ENCODE measurements around the gene ABCG2. TPM values are rescaled to one million over a fixed set of nuclear protein-coding genes. Genes with fewer than 3 reads are reported as not detected.

ABCG2 gene
- total and polyA plus RNA-seq, 5 experiments from 2014 or later = 0.15 to 0.73 (median 0.28) TPM; not detected in 1

GRCh38 chr4:88078579-88078978 is 79.9 kb downstream of the ABCG2 start:
- POLR2A ChIA-PET = no interaction called here
- DNase-seq = no peak
- Mint-ChIP-seq H3K4me1 (no peaks in the 10 kb centered on the region), H3K27me3 (no peaks in the 10 kb centered on the region), H3K36me3 (peaks cover 0 to 29% (median 23%) of the 10 kb centered on the region in 3 donors), H3K4me3 (no peak overlapping the region), H3K9me3 (no peaks in the 10 kb centered on the region), H3K27ac (no peak overlapping the region)
- no peak for ATAC-seq

GRCh38 chr4:88077911-88078524 is 80.4 kb downstream of the ABCG2 start:
- no peaks in the 10 kb centered on the region for H3K4me1 Mint-ChIP-seq
- H3K27ac Mint-ChIP-seq = peak overlapping the region in 1 of 10 donors; percentile 54
- peaks cover 0 to 29% (median 23%) of the 10 kb centered on the region in 3 donors for H3K36me3 Mint-ChIP-seq
- ATAC-seq = no peak
- no peaks in the 10 kb centered on the region for H3K27me3 Mint-ChIP-seq
- DNase-seq = no peak
- no peak overlapping the region for H3K4me3 Mint-ChIP-seq
- H3K9me3 Mint-ChIP-seq = no peaks in the 10 kb centered on the region
- POLR2A ChIA-PET = no interaction called here

- POLR2A ChIA-PET = no interaction called here
- no peak for DNase-seq
- Mint-ChIP-seq H3K27ac (no peak overlapping the region), H3K9me3 (peaks cover 0 to 18% (median 12%) of the 10 kb centered on the region in 9 donors), H3K27me3 (no peaks in the 10 kb centered on the region), H3K4me3 (no peak overlapping the region), H3K36me3 (peaks cover 17 to 53% (median 47%) of the 10 kb centered on the region in 3 donors), H3K4me1 (no peaks in the 10 kb centered on the region)
- no peak for ATAC-seq
Measured at GRCh38 chr4:88075336-88075735, 83.1 kb downstream of the ABCG2 start.

- ATAC-seq = no peak
- Mint-ChIP-seq H3K36me3 (peaks cover 34 to 77% (median 75%) of the 10 kb centered on the region in 3 donors), H3K9me3 (peaks cover 0 to 25% (median 12%) of the 10 kb centered on the region in 9 donors), H3K27me3 (no peaks in the 10 kb centered on the region), H3K4me1 (no peaks in the 10 kb centered on the region), H3K27ac (no peak overlapping the region), H3K4me3 (no peak overlapping the region)
- DNase-seq = no peak
- POLR2A ChIA-PET = no interaction called here
Measured at GRCh38 chr4:88070031-88070430, 88.4 kb downstream of the ABCG2 start.

- POLR2A ChIA-PET = no interaction called here
- ATAC-seq = no peak
- no peaks in the 10 kb centered on the region for H3K4me1 Mint-ChIP-seq
- H3K36me3 Mint-ChIP-seq = peaks cover 13 to 61% (median 36%) of the 10 kb centered on the region in 3 donors
- H3K27ac Mint-ChIP-seq = no peak overlapping the region
- H3K4me3 Mint-ChIP-seq = no peak overlapping the region
- DNase-seq = no peak
- peaks cover 0 to 7% (median 0%) of the 10 kb centered on the region in 9 donors for H3K9me3 Mint-ChIP-seq
- H3K27me3 Mint-ChIP-seq = no peaks in the 10 kb centered on the region
Measured at GRCh38 chr4:88064410-88064809, 94.0 kb downstream of the ABCG2 start.

GRCh38 chr4:88063634-88064296 is 94.7 kb downstream of the ABCG2 start:
- ATAC-seq = no peak
- POLR2A ChIA-PET = no interaction called here
- Mint-ChIP-seq H3K4me1 (no peaks in the 10 kb centered on the region), H3K9me3 (peaks cover 0 to 7% (median 0%) of the 10 kb centered on the region in 9 donors), H3K27ac (peak overlapping the region in 1 of 10 donors; percentile 3), H3K27me3 (no peaks in the 10 kb centered on the region), H3K36me3 (peaks cover 9 to 56% (median 35%) of the 10 kb centered on the region in 3 donors), H3K4me3 (no peak overlapping the region)
- no peak for DNase-seq

- no peak overlapping the region for H3K4me3 Mint-ChIP-seq
- DNase-seq (no peak), ATAC-seq (no peak)
- POLR2A ChIA-PET = no interaction called here
- H3K27me3 Mint-ChIP-seq = no peaks in the 10 kb centered on the region
- no peaks in the 10 kb centered on the region for H3K4me1 Mint-ChIP-seq
- no peak overlapping the region for H3K27ac Mint-ChIP-seq
- peaks cover 0 to 4% (median 0%) of the 10 kb centered on the region in 9 donors for H3K9me3 Mint-ChIP-seq
- peaks cover 4 to 51% (median 27%) of the 10 kb centered on the region in 3 donors for H3K36me3 Mint-ChIP-seq
Measured at GRCh38 chr4:88062843-88063242, 95.6 kb downstream of the ABCG2 start.

GRCh38 chr4:88062311-88062710 is 96.1 kb downstream of the ABCG2 start:
- DNase-seq (no peak), ATAC-seq (no peak)
- Mint-ChIP-seq H3K4me1 (no peaks in the 10 kb centered on the region), H3K27ac (no peak overlapping the region), H3K4me3 (no peak overlapping the region), H3K36me3 (peaks cover 0 to 51% (median 24%) of the 10 kb centered on the region in 3 donors), H3K9me3 (no peaks in the 10 kb centered on the region), H3K27me3 (no peaks in the 10 kb centered on the region)
- POLR2A ChIA-PET = no interaction called here

GRCh38 chr4:88060431-88060830 is 98.0 kb downstream of the ABCG2 start:
- ATAC-seq = no peak
- Mint-ChIP-seq H3K4me1 (no peaks in the 10 kb centered on the region), H3K27me3 (no peaks in the 10 kb centered on the region), H3K9me3 (no peaks in the 10 kb centered on the region), H3K4me3 (no peak overlapping the region), H3K36me3 (peaks cover 0 to 50% (median 15%) of the 10 kb centered on the region in 3 donors), H3K27ac (no peak overlapping the region)
- POLR2A ChIA-PET = no interaction called here
- DNase-seq = no peak

- H3K4me3 Mint-ChIP-seq = no peak overlapping the region
- no peak overlapping the region for H3K27ac Mint-ChIP-seq
- no peaks in the 10 kb centered on the region for H3K9me3 Mint-ChIP-seq
- DNase-seq = no peak
- no peak for ATAC-seq
- H3K27me3 Mint-ChIP-seq = no peaks in the 10 kb centered on the region
- H3K4me1 Mint-ChIP-seq = no peaks in the 10 kb centered on the region
- H3K36me3 Mint-ChIP-seq = peaks cover 0 to 52% (median 14%) of the 10 kb centered on the region in 3 donors
- POLR2A ChIA-PET = no interaction called here
Measured at GRCh38 chr4:88059766-88060165, 98.7 kb downstream of the ABCG2 start.

GRCh38 chr4:88058295-88058694 is 100.1 kb downstream of the ABCG2 start:
- H3K4me3 Mint-ChIP-seq = no peak overlapping the region
- no peaks in the 10 kb centered on the region for H3K27me3 Mint-ChIP-seq
- H3K9me3 Mint-ChIP-seq = no peaks in the 10 kb centered on the region
- no peak for ATAC-seq
- no peak for DNase-seq
- H3K4me1 Mint-ChIP-seq = no peaks in the 10 kb centered on the region
- H3K36me3 Mint-ChIP-seq = peaks cover 0 to 42% (median 14%) of the 10 kb centered on the region in 3 donors
- POLR2A ChIA-PET = no interaction called here
- no peak overlapping the region for H3K27ac Mint-ChIP-seq

GRCh38 chr4:88054901-88055300 is 103.5 kb downstream of the ABCG2 start:
- POLR2A ChIA-PET = interaction anchor here (0.7 kb wide), 1 partner anchor 97 kb away, joined by 4 read pairs; no protein-coding TSS in a partner anchor
- H3K4me1 Mint-ChIP-seq = no peaks in the 10 kb centered on the region
- H3K27ac Mint-ChIP-seq = no peak overlapping the region
- peaks cover 0 to 41% (median 13%) of the 10 kb centered on the region in 3 donors for H3K36me3 Mint-ChIP-seq
- ATAC-seq = no peak
- H3K4me3 Mint-ChIP-seq = no peak overlapping the region
- H3K27me3 Mint-ChIP-seq = no peaks in the 10 kb centered on the region
- no peaks in the 10 kb centered on the region for H3K9me3 Mint-ChIP-seq
- no peak for DNase-seq

GRCh38 chr4:88054229-88054628 is 104.2 kb downstream of the ABCG2 start:
- POLR2A ChIA-PET = no interaction called here
- H3K9me3 Mint-ChIP-seq = no peaks in the 10 kb centered on the region
- no peak overlapping the region for H3K27ac Mint-ChIP-seq

More at GRCh38 chr4:88054229-88054628, 104.2 kb downstream of the ABCG2 start:
- Mint-ChIP-seq H3K36me3 (peaks cover 0 to 41% (median 12%) of the 10 kb centered on the region in 3 donors), H3K4me1 (no peaks in the 10 kb centered on the region), H3K4me3 (no peak overlapping the region), H3K27me3 (no peaks in the 10 kb centered on the region)
- DNase-seq (no peak), ATAC-seq (no peak)

All from naive thymus-derived CD8-positive, alpha-beta T cell (primary cell).